Stomach (tissue), 9 donors: ENCODE measurements around the gene ANKRD40CL. TPM values are rescaled to one million over a fixed set of nuclear protein-coding genes. Genes with fewer than 3 reads are reported as not detected.

Experiments used
- DNase-seq, 2 donors: peaks; one replicate each; pipeline versions ENCODE4 v3.0.0 to v3.0.0-alpha.2; 2013 to 2019
- H3K27ac ChIP-seq, 5 donors: fragments of 200-600 bp in 4 of 5; sonication (generic) in 4 of 5; one replicate each; pipeline ENCODE4 v1.5.1; 2013 to 2019; ENCODE audit warnings: mild to moderate bottlenecking in 1 of 5, moderate library complexity in 1 of 5
- H3K27me3 ChIP-seq, 3 donors: fragments of 200-600 bp; sonication (generic); one replicate each; pipeline ENCODE4 v1.5.1; 2017 to 2019; ENCODE audit warnings: mixed run types in 1 of 3
- H3K36me3 ChIP-seq, 4 donors: fragments of 200-600 bp; sonication (generic); 1 replicate in 3 of 4; 2 replicates in 1 of 4; pipeline ENCODE4 v1.5.1; 2016 to 2019
- H3K4me1 ChIP-seq, 4 donors: fragments of 200-600 bp; sonication (generic); one replicate each; pipeline ENCODE4 v1.5.1; 2016 to 2019
- H3K4me3 ChIP-seq, 4 donors: fragments of 200-600 bp; sonication (generic) in 3 of 4; one replicate each; pipeline ENCODE4 v1.5.1; 2016 to 2019; ENCODE audit warnings: mild to moderate bottlenecking in 1 of 4
- H3K9me3 ChIP-seq, 4 donors: fragments of 200-600 bp; sonication (generic); one replicate each; pipeline ENCODE4 v1.5.1; 2016 to 2019
- CTCF ChIP-seq, 7 experiments: fragments of 450-650 bp in 4 of 7; fragments of 200-600 bp in 3 of 7; sonication (generic) in 3 of 7; IDR thresholded peaks; one replicate each; pipeline ENCODE4 v1.5.1; 2016 to 2019; ENCODE audit warnings: antibody characterized with exemption in 7 of 7, control low read depth in 2 of 7, mild to moderate bottlenecking in 1 of 7
- EP300 ChIP-seq: sonication (generic); formaldehyde crosslinking; IDR thresholded peaks from one replicate; pipeline ENCODE4 v1.6.1; 2017; ENCODE audit warnings: antibody characterized with exemption
- POLR2A ChIP-seq, 4 donors: fragments of 450-650 bp; IDR thresholded peaks; one replicate each; pipeline ENCODE4 v1.6.1; 2016; ENCODE audit warnings: antibody characterized with exemption in 4 of 4, control low read depth in 2 of 4, mild to moderate bottlenecking in 1 of 4, moderate library complexity in 1 of 4
- POLR2AphosphoS5 ChIP-seq, 3 donors: sonication (generic); formaldehyde crosslinking; IDR thresholded peaks; one replicate each; pipeline ENCODE4 v1.6.1; 2016; ENCODE audit warnings: antibody characterized with exemption in 3 of 3
- WGBS, 5 donors: extraction: QIAGEN DNeasy Blood & Tissue Kit in 3 of 5; methylation state at CpG; one replicate each; pipeline versions ENCODE4 v1.1.5 to v1.1.7; 2013 to 2018; 5-methylcytosine and 5-hydroxymethylcytosine counted together
- intact Hi-C: fragments of 100-400 bp; cut with DNase I; formaldehyde crosslinking; loops from one replicate; pipeline ENCODE4 v1.15.1; 2023; ENCODE audit warnings: low total_unique reads
- polyA plus RNA-seq, 3 donors: library from polyadenylated mRNA; stranded (reverse); fragments of 200-250 nt; gene quantifications; one replicate each; pipeline ENCODE4 v1.2.3, GENCODE V29; 2013
- total RNA-seq, 5 donors: library from RNA; depleted of rRNA; stranded (reverse); fragments of >200 nt; gene quantifications; one replicate each; pipeline versions ENCODE4 v1.1.0 to v1.2.3, GENCODE V29; 2014 to 2016
- donor health status: healthy with polysubstance abuse.
- donor health status: Bipolar disorder and iron deficiency.
- donor health status: healthy.

ANKRD40CL gene
- total and polyA plus RNA-seq, 8 donors, result 0.40 to 19.4 (median 2.8) TPM; not detected in 3

GRCh38 chr17:50749245-50749644 is 18.1 kb downstream of the ANKRD40CL start:
- Histone ChIP-seq H3K36me3 (peaks cover 67 to 100% (median 100%) of the 10 kb centered on the region in 4 donors), H3K4me3 (no peak overlapping the region), H3K4me1 (peaks cover 0 to 5% (median 0%) of the 10 kb centered on the region in 4 donors), H3K27ac (no peak overlapping the region), H3K9me3 (no peaks in the 10 kb centered on the region), H3K27me3 (no peaks in the 10 kb centered on the region)
- 72 to 91% (median 77%) methylated on average over 6 of the region's 6 CpGs for WGBS, 5 donors
- no peak for DNase-seq
- TF ChIP-seq POLR2A (IDR thresholded peaks at IDR 0.05) (no peak), EP300 (no peak), POLR2AphosphoS5 (IDR thresholded peaks at IDR 0.05) (no peak), CTCF (IDR thresholded peaks at IDR 0.05) (no peak)
- intact Hi-C loops, result no loop called here

GRCh38 chr17:50745631-50746030 is 21.7 kb downstream of the ANKRD40CL start:
- Histone ChIP-seq H3K27me3 (no peaks in the 10 kb centered on the region), H3K9me3 (no peaks in the 10 kb centered on the region), H3K4me1 (peaks cover 0 to 5% (median 0%) of the 10 kb centered on the region in 4 donors), H3K27ac (no peak overlapping the region), H3K36me3 (peaks cover 76 to 100% (median 100%) of the 10 kb centered on the region in 4 donors), H3K4me3 (no peak overlapping the region)
- WGBS, 5 donors, result 88 to 93% (median 91%) methylated on average over 12 of the region's 12 CpGs
- intact Hi-C loops, result no loop called here
- TF ChIP-seq POLR2AphosphoS5 (IDR thresholded peaks at IDR 0.05) (no peak), CTCF (IDR thresholded peaks at IDR 0.05) (no peak), EP300 (no peak), POLR2A (IDR thresholded peaks at IDR 0.05) (no peak)
- no peak for DNase-seq

- DNase-seq, result no peak
- WGBS, 5 donors, result 43 to 73% (median 52%) methylated on average over 2 of the region's 2 CpGs
- Histone ChIP-seq H3K4me3 (no peak overlapping the region), H3K4me1 (peaks cover 0 to 43% (median 21%) of the 10 kb centered on the region in 4 donors), H3K9me3 (no peaks in the 10 kb centered on the region), H3K27ac (no peak overlapping the region), H3K27me3 (no peaks in the 10 kb centered on the region), H3K36me3 (peaks cover 56 to 75% (median 70%) of the 10 kb centered on the region in 4 donors)
- TF ChIP-seq CTCF (IDR thresholded peaks at IDR 0.05), result no peak
- no peak for TF ChIP-seq EP300
- TF ChIP-seq POLR2A (IDR thresholded peaks at IDR 0.05), result no peak
- TF ChIP-seq POLR2AphosphoS5 (IDR thresholded peaks at IDR 0.05), result no peak
- intact Hi-C loops, result no loop called here
These were observed 28.2 kb downstream of the ANKRD40CL start for GRCh38 chr17:50739098-50739497.

- Histone ChIP-seq H3K27ac (no peak overlapping the region), H3K36me3 (peaks cover 37 to 56% (median 51%) of the 10 kb centered on the region in 4 donors), H3K4me1 (peaks cover 3 to 61% (median 31%) of the 10 kb centered on the region in 4 donors), H3K4me3 (no peak overlapping the region), H3K27me3 (no peaks in the 10 kb centered on the region), H3K9me3 (no peaks in the 10 kb centered on the region)
- WGBS, 5 donors, result 86 to 89% (median 88%) methylated on average over 2 of the region's 2 CpGs
- TF ChIP-seq CTCF (IDR thresholded peaks at IDR 0.05), result no peak
- TF ChIP-seq POLR2A (IDR thresholded peaks at IDR 0.05), result no peak
- no peak for TF ChIP-seq POLR2AphosphoS5 (IDR thresholded peaks at IDR 0.05)
- TF ChIP-seq EP300, result no peak
- DNase-seq, result no peak
- intact Hi-C loops, result no loop called here
These were observed 30.1 kb downstream of the ANKRD40CL start for GRCh38 chr17:50737118-50737698.
